Colonic mucosa (tissue), 4 donors: ENCODE measurements around the gene DMRTB1. TPM values are rescaled to one million over a fixed set of nuclear protein-coding genes. Genes with fewer than 3 reads are reported as not detected.

Experiments
- DNase-seq: peaks from one replicate; pipeline ENCODE4 v3.0.0-alpha.2; 2020
- H3K27ac ChIP-seq: fragments of 200-600 bp; one replicate; pipeline ENCODE4 v1.8.0; 2021
- H3K27me3 ChIP-seq: fragments of 200-600 bp; one replicate; pipeline ENCODE4 v1.8.0; 2021
- H3K36me3 ChIP-seq: fragments of 200-600 bp; one replicate; pipeline ENCODE4 v1.8.0; 2021
- H3K4me1 ChIP-seq: fragments of 200-600 bp; one replicate; pipeline ENCODE4 v1.8.0; 2021; ENCODE audit warnings: mild to moderate bottlenecking
- H3K4me3 ChIP-seq: fragments of 200-600 bp; one replicate; pipeline ENCODE4 v1.8.0; 2021
- H3K9ac ChIP-seq, 2 donors: one replicate each; pipeline ENCODE4 v1.7.0; 2013; ENCODE audit warnings: control low read depth in 2 of 2, low read depth in 2 of 2, low read length in 2 of 2
- H3K9me3 ChIP-seq: fragments of 200-600 bp; one replicate; pipeline ENCODE4 v1.8.0; 2021
- intact Hi-C: fragments of 100-400 bp; cut with DNase I; formaldehyde crosslinking; loops from one replicate; pipeline ENCODE4 v1.14.1; 2022
- total RNA-seq, 2 donors: library from RNA; stranded (reverse); fragmentation: NEBNext Ultra II Directional in 1 of 2; extraction: Animal tissue kit (Norgen Biotek cat#: 25700) in 1 of 2; gene quantifications; one replicate each; pipeline ENCODE4 v1.2.1, GENCODE V29; 2021
- TF ChIP-seq, protein P1 (sequence below): fragments of 200-600 bp; IDR thresholded peaks from one replicate; pipeline ENCODE4 v1.8.0; 2022; ENCODE audit warnings: antibody characterized with exemption, mild to moderate bottlenecking
- donor health status: healthy.
- donor health status: DM: no; HTN: no; CAD: no.
- donor health status: DM: no; HTN: no; CAD: no.

DMRTB1 gene
- total RNA-seq, 2 donors from 2014 or later: not detected

DNA sequence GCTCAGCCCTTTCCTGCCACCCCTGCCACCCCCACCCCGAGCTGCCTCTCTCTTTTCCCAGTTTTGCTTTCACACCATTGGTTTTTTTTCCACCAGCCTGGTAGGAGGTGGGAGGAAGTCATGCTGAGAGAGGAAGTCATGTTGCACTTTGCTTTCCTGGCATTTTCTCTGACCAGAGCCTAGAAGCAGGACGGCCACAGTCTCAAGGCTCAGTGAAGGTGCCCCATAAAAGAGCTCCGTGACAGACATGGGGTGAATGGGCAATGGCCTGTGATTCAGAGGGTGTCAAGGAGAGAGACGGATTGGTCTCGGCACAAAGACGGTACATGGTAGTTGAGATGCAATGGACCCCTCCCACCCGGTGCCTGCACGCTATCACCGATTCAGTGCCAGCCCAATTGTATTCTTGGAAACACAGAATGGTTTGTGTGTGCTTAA, 42.1 kb upstream of the DMRTB1 start:
- Histone ChIP-seq H3K4me3 (no peak overlapping the region), H3K36me3 (no peaks in the 10 kb centered on the region), H3K27ac (no peak overlapping the region), H3K27me3 (no peaks in the 10 kb centered on the region), H3K9me3 (no peaks in the 10 kb centered on the region), H3K9ac (no peak overlapping the region), H3K4me1 (no peaks in the 10 kb centered on the region)
- intact Hi-C loops: no loop called here
- TF ChIP-seq, protein P1, sequence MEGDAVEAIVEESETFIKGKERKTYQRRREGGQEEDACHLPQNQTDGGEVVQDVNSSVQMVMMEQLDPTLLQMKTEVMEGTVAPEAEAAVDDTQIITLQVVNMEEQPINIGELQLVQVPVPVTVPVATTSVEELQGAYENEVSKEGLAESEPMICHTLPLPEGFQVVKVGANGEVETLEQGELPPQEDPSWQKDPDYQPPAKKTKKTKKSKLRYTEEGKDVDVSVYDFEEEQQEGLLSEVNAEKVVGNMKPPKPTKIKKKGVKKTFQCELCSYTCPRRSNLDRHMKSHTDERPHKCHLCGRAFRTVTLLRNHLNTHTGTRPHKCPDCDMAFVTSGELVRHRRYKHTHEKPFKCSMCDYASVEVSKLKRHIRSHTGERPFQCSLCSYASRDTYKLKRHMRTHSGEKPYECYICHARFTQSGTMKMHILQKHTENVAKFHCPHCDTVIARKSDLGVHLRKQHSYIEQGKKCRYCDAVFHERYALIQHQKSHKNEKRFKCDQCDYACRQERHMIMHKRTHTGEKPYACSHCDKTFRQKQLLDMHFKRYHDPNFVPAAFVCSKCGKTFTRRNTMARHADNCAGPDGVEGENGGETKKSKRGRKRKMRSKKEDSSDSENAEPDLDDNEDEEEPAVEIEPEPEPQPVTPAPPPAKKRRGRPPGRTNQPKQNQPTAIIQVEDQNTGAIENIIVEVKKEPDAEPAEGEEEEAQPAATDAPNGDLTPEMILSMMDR: no peak
- no peak for DNase-seq

DNA sequence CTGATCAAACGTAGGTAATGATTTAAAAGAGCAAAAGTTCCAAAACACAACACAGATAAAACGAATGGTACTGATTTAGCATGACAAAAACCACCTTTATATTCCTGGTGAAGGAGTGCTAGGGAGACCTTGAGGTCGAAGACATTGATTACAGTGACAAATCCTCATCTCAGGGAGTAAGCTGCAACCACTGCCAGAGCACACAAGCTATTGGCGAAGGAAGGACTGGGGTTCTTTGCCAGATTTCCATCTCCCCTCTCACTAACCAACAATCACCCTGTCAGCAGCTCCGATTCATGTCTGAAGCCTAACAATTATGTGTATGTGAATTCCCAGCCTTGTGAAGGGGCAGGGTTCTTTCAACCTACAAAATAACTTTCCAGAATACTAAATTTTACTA, 40.2 kb upstream of the DMRTB1 start:
- intact Hi-C loops: no loop called here
- no peaks in the 10 kb centered on the region for H3K4me1 ChIP-seq
- H3K27me3 ChIP-seq: no peaks in the 10 kb centered on the region
- H3K36me3 ChIP-seq: no peaks in the 10 kb centered on the region
- H3K9me3 ChIP-seq: no peaks in the 10 kb centered on the region
- H3K9ac ChIP-seq: no peak overlapping the region
- DNase-seq: no peak
- no peak overlapping the region for H3K27ac ChIP-seq
- TF ChIP-seq, protein P1: no peak
- H3K4me3 ChIP-seq: no peak overlapping the region

DNA sequence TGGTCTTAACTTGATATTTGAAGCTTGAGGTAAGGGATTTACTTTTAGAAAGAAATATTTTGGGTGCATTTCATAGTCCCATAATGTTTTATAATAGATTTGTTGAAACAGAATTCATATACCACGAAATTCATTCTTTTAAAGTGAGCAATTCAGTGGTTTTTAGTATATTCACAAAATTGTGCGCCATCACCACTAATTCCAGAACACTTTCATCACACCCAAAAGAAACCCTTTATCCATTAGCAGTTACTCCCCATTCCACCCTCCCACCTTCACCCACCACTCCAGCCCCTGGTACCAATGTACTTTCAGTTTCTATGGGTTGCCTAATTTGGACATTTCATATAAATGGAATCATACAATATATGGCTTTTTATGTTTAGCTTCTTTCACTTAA, 38.9 kb upstream of the DMRTB1 start:
- no peaks in the 10 kb centered on the region for H3K4me1 ChIP-seq
- H3K4me3 ChIP-seq: no peak overlapping the region
- H3K9me3 ChIP-seq: no peaks in the 10 kb centered on the region
- H3K36me3 ChIP-seq: no peaks in the 10 kb centered on the region
- H3K27me3 ChIP-seq: no peaks in the 10 kb centered on the region
- TF ChIP-seq, protein P1: no peak
- H3K27ac ChIP-seq: no peak overlapping the region
- no peak for DNase-seq
- no peak overlapping the region for H3K9ac ChIP-seq
- intact Hi-C loops: no loop called here

DNA sequence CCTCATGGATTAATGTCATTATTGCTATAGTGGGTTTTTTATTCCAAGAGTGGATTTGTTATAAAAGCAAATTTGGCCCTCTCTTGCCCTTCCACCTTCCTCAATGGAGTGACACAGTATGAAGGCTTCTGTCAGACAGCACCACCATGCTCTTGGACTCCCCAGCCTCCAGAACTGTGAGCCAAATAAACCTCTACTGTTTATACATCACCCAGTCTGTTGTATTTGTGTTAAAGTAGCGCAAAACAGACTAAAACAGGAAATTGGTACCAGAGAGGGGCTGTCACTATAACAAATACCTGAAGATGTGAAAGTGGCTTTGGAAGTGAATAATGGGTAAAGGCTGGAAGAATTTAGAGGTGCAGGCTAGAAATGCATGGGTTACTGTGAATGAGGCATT, 38.0 kb upstream of the DMRTB1 start:
- H3K4me3 ChIP-seq: no peak overlapping the region
- H3K9ac ChIP-seq: no peak overlapping the region
- TF ChIP-seq, protein P1: no peak
- no peaks in the 10 kb centered on the region for H3K4me1 ChIP-seq
- intact Hi-C loops: no loop called here
- no peaks in the 10 kb centered on the region for H3K27me3 ChIP-seq
- H3K9me3 ChIP-seq: no peaks in the 10 kb centered on the region
- DNase-seq: no peak
- H3K36me3 ChIP-seq: no peaks in the 10 kb centered on the region
- H3K27ac ChIP-seq: no peak overlapping the region

DNA sequence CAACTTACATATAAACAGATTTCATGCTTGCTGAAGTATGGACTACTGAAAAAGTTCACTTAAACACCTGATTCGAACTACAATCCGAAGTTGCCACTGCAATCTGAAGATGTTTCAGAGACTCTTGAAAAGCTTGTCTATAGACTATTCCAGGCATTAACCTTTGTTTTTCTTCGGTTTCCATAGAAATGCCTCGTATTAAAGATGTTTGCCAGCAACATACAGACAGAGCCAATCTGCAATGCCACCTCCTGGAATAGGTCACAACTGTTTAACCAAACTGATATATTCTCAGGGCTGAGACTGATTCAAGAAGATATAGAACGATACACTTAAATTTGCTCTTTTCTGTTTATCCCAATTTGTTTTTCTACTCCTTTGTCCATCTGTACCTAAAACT, 28.9 kb upstream of the DMRTB1 start:
- no peak overlapping the region for H3K4me3 ChIP-seq
- H3K27me3 ChIP-seq: no peaks in the 10 kb centered on the region
- H3K27ac ChIP-seq: no peak overlapping the region
- no peak overlapping the region for H3K9ac ChIP-seq
- DNase-seq: no peak
- H3K4me1 ChIP-seq: no peaks in the 10 kb centered on the region
- TF ChIP-seq, protein P1: no peak
- intact Hi-C loops: no loop called here
- H3K9me3 ChIP-seq: no peaks in the 10 kb centered on the region
- H3K36me3 ChIP-seq: no peaks in the 10 kb centered on the region

DNA sequence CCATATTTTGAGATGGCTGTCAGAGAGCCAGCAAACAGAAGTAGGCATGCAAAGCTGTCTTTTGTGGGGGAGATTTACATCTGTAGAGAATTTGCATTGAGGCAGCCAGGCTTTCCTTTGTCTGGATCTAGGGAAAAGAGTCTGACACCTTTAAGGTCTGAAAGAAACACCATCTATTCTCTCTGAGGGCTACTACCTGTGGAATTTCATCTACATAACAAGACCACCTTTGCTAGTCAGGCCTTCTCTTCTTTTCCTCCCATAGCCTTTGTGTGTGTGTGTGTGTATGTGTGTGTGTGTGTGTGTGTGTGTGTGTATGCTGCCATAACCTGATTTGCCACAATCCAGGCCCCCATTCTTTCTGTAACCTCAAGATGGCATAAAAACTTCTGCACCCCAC, 28.4 kb upstream of the DMRTB1 start:
- TF ChIP-seq, protein P1: no peak

More for the DNA sequence above, 28.4 kb upstream of the DMRTB1 start:
- Histone ChIP-seq H3K9me3 (no peaks in the 10 kb centered on the region), H3K27ac (no peak overlapping the region), H3K9ac (no peak overlapping the region), H3K4me1 (no peaks in the 10 kb centered on the region), H3K4me3 (no peak overlapping the region), H3K27me3 (no peaks in the 10 kb centered on the region), H3K36me3 (no peaks in the 10 kb centered on the region)
- intact Hi-C loops: no loop called here
- no peak for DNase-seq
